ENCODE measurements around the gene LYRM4.

Gene LYRM4

GRCh38 chr6:5157621-5158138 lies 103.1 kb downstream of the LYRM4 start:
- TF ChIP-seq ZFX (IDR thresholded peaks at IDR 0.05; ENCODE audit: borderline replicate concordance) (no peak), CTCF (IDR thresholded peaks at IDR 0.05) (no peak)
- H3K27ac ChIP-seq: no peak overlapping the region

GRCh38 chr6:5156627-5157026 lies 104.1 kb downstream of the LYRM4 start:
- no peak overlapping the region for H3K27ac ChIP-seq

GRCh38 chr6:5155906-5156305 lies 104.8 kb downstream of the LYRM4 start:
- no peak overlapping the region for H3K27ac ChIP-seq
- TF ChIP-seq CTCF (IDR thresholded peaks at IDR 0.05) (no peak), ZFX (IDR thresholded peaks at IDR 0.05; ENCODE audit: borderline replicate concordance) (no peak)

More at GRCh38 chr6:5156627-5157026, 104.1 kb downstream of the LYRM4 start:
- TF ChIP-seq CTCF (IDR thresholded peaks at IDR 0.05) (no peak), ZFX (IDR thresholded peaks at IDR 0.05; ENCODE audit: borderline replicate concordance) (no peak)

DNA sequence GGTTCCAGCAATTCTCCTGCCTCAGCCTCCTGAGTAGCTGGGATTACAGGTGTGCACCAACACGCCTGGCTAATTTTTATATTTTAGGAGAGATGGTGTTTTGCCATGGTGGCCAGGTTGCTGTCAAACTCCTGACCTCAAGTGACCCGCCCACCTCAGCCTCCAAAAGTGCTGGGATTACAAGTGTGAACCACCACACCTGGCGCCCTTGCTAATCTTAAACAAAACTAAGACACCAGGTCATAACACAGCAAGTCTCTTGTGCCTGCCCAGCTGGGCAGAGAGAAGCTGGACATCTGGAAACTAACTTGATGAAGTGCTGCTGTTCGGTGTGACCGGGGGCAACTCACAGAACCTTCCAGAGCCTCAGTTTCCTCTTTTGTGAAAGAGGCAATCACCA lies 107.6 kb downstream of the LYRM4 start:
- H3K27ac ChIP-seq: no peak overlapping the region
- no peak for TF ChIP-seq ZFX (IDR thresholded peaks at IDR 0.05; ENCODE audit: borderline replicate concordance)
- no peak for TF ChIP-seq CTCF (IDR thresholded peaks at IDR 0.05)

DNA sequence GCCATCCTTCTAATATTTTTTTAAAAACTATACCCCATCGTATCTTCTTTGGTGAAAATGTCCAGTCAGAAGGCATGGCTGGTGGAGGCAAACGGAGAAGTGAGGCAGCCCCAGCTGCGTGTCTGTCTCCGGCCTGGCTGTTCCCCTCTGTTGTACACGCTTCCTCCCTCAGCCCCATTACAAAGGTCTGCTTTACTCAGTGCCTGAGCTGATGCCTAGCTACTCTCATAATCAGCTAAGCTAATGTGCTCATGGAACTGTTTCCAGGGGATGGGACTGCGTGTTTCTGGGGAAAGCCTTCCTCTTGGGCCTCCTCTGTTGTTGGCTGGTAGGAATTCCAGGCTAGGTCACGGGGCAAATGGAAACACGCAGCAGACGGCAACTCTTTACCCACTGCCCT lies 108.3 kb downstream of the LYRM4 start:
- TF ChIP-seq CTCF (IDR thresholded peaks at IDR 0.05) (no peak), ZFX (IDR thresholded peaks at IDR 0.05; ENCODE audit: borderline replicate concordance) (no peak)
- H3K27ac ChIP-seq: no peak overlapping the region

GRCh38 chr6:5151955-5152401 lies 108.8 kb downstream of the LYRM4 start:
- TF ChIP-seq ZFX (IDR thresholded peaks at IDR 0.05; ENCODE audit: borderline replicate concordance): no peak
- no peak for TF ChIP-seq CTCF (IDR thresholded peaks at IDR 0.05)
- no peak overlapping the region for H3K27ac ChIP-seq

GRCh38 chr6:5151360-5151954 lies 109.3 kb downstream of the LYRM4 start:
- no peak overlapping the region for H3K27ac ChIP-seq
- TF ChIP-seq ZFX (IDR thresholded peaks at IDR 0.05; ENCODE audit: borderline replicate concordance): no peak
- no peak for TF ChIP-seq CTCF (IDR thresholded peaks at IDR 0.05)
